Psoas muscle (tissue), 8 donors: ENCODE measurements around the gene HCCS. TPM values are rescaled to one million over a fixed set of nuclear protein-coding genes. Genes with fewer than 3 reads are reported as not detected.

Experiments used
- ATAC-seq, 4 donors: fragments of 200-7000 bp; cut with Tn5 transposase; one replicate each; pipeline ENCODE4 v1.9.1; 2020; ENCODE audit warnings: moderate library complexity in 3 of 4, mild to moderate bottlenecking in 2 of 4
- DNase-seq, 2 donors: peaks; one replicate each; pipeline ENCODE4 v3.0.0-alpha.2; 2020
- H3K27ac ChIP-seq: fragments of 200-600 bp; one replicate; pipeline ENCODE4 v1.8.0; 2022
- H3K27me3 ChIP-seq, 3 donors: fragments of 200-600 bp in 1 of 3; one replicate each; pipeline versions ENCODE4 v1.6.1 to v1.8.0; 2013 to 2022; ENCODE audit warnings: low read length in 2 of 3, mild to moderate bottlenecking in 2 of 3, moderate library complexity in 1 of 3; ENCODE audit not compliant: insufficient read depth in 3 of 3
- H3K36me3 ChIP-seq, 2 donors: fragments of 200-600 bp in 1 of 2; one replicate each; pipeline versions ENCODE4 v1.6.1 to v1.8.0; 2013 to 2022; ENCODE audit warnings: low read depth in 1 of 2, mild to moderate bottlenecking in 1 of 2, moderate library complexity in 1 of 2; ENCODE audit not compliant: insufficient read depth in 1 of 2
- H3K4me1 ChIP-seq: fragments of 200-600 bp; one replicate; pipeline ENCODE4 v1.8.0; 2022
- H3K4me3 ChIP-seq: fragments of 200-600 bp; one replicate; pipeline ENCODE4 v1.8.0; 2022; ENCODE audit warnings: mild to moderate bottlenecking
- H3K9me3 ChIP-seq: fragments of 200-600 bp; one replicate; pipeline ENCODE4 v1.8.0; 2022
- WGBS, 3 donors: extraction: QIAGEN DNeasy Blood & Tissue Kit; methylation state at CpG; one replicate each; pipeline versions ENCODE4 v1.1.6 to v1.1.7; 2013; 5-methylcytosine and 5-hydroxymethylcytosine counted together
- intact Hi-C, 2 donors: fragments of 100-400 bp; cut with DNase I; formaldehyde crosslinking; loops; one replicate each; pipeline versions ENCODE4 v1.11.0 to v1.14.2; 2022
- polyA plus RNA-seq, 3 donors: library from polyadenylated mRNA; stranded (reverse); fragments of 200-250 nt; gene quantifications; one replicate each; pipeline ENCODE4 v1.2.3, GENCODE V29; 2013
- total RNA-seq, 4 donors: library from RNA; stranded (reverse); fragmentation: NEBNext Ultra II Directional in 2 of 4; extraction: Animal tissue kit (Norgen Biotek cat#: 25700) in 2 of 4; gene quantifications; one replicate each; pipeline versions ENCODE4 v1.2.1 to v1.2.4, GENCODE V29; 2021 to 2023
- TF ChIP-seq, protein P1 (sequence below): fragments of 200-600 bp; IDR thresholded peaks from one replicate; pipeline ENCODE4 v1.8.0; 2022; ENCODE audit warnings: antibody characterized with exemption
- donor health status: healthy with polysubstance abuse.
- donor health status: DM: no; HTN: no; CAD: no; lungs with moderate emphysema.
- donor health status: Bipolar disorder and iron deficiency.
- donor health status: healthy.
- donor health status: DM: yes; HTN: yes; CAD: no.
- donor health status: DM: no; HTN: no; CAD: no.
- donor health status: DM: no; HTN: no; CAD: no.
- donor health status: DM: yes; HTN: yes; CAD: no.

The HCCS gene
- total and polyA plus RNA-seq, 7 donors = 32.6 to 91.6 (median 53.8) TPM

DNA sequence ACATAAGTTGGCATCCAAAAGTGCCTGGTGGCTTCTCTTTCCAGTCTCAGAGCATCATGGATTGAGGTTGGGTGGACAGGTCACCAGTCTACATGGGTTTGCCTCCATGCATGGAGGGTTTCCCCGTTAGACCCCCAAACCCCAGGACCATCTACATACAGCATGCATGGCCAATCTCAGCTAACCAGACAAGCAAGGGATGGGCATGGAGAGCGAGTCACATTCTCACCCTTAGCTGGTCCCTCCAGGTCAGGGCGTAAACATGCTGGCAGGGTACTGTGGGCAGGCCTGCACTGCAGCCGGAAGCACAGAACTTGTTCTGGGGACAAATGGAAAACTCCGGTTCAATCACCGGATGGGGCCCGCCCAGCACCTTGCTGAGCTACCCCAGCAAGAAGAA, 37.3 kb downstream of the HCCS start:
- no peaks in the 10 kb centered on the region for H3K36me3 ChIP-seq
- no peak overlapping the region for H3K27ac ChIP-seq
- H3K27me3 ChIP-seq = no peaks in the 10 kb centered on the region
- H3K9me3 ChIP-seq = no peaks in the 10 kb centered on the region
- H3K4me1 ChIP-seq = no peaks in the 10 kb centered on the region
- TF ChIP-seq, protein P1, sequence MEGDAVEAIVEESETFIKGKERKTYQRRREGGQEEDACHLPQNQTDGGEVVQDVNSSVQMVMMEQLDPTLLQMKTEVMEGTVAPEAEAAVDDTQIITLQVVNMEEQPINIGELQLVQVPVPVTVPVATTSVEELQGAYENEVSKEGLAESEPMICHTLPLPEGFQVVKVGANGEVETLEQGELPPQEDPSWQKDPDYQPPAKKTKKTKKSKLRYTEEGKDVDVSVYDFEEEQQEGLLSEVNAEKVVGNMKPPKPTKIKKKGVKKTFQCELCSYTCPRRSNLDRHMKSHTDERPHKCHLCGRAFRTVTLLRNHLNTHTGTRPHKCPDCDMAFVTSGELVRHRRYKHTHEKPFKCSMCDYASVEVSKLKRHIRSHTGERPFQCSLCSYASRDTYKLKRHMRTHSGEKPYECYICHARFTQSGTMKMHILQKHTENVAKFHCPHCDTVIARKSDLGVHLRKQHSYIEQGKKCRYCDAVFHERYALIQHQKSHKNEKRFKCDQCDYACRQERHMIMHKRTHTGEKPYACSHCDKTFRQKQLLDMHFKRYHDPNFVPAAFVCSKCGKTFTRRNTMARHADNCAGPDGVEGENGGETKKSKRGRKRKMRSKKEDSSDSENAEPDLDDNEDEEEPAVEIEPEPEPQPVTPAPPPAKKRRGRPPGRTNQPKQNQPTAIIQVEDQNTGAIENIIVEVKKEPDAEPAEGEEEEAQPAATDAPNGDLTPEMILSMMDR = no peak
- WGBS, 3 donors = 84 to 98% (median 97%) methylated on average over 7 of the region's 7 CpGs
- H3K4me3 ChIP-seq = no peak overlapping the region
- DNase-seq = no peak
- no peak for ATAC-seq
- intact Hi-C loops = loop anchor here in 1 of 2 donors (10.0 kb wide), 2 partner anchors 376 to 616 kb away; no protein-coding TSS in a partner anchor

DNA sequence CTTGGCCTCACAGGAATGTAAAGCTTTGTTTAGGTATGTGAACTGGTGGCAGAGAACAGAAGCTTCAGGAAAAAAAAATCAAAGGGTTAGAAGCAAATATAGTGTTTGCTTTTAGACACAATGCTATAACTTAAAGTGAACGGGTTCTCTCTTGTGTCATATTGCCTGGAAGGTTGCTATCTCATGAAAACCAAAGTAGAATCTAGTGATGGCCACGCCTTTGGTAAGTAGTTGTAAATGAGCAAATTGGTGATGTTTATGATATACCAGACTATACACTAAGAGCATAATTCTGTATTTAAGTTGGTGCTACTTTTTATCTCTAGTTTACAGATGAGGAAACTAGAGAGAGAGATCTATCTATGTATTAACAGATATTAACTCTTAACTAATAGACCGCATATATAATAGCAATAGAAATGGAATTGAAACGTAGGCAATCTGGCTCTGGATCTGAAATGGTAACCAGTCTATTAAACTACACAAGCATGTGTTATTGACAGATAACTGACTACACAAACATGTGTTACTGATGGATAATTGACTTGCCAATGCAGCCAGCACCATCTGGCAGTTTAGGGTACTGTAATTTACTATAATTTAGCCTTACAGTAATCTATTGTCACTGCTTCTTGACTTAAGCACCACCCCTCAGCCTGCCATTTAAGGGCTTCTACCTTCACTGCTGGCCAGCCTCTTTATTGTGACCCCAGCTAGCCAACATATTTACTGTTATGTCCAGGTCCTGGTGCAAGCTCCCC, 40.8 kb downstream of the HCCS start:
- Histone ChIP-seq H3K9me3 (no peaks in the 10 kb centered on the region), H3K4me3 (no peak overlapping the region), H3K36me3 (peaks cover 0 to 12% of the 10 kb centered on the region in 2 donors), H3K27me3 (peaks cover 0 to 4% (median 0%) of the 10 kb centered on the region in 3 donors), H3K27ac (no peak overlapping the region), H3K4me1 (no peaks in the 10 kb centered on the region)
- TF ChIP-seq, protein P1 = no peak
- WGBS, 3 donors = 76 to 87% (median 87%) methylated on average over 4 of the region's 4 CpGs
- no peak for ATAC-seq
- intact Hi-C loops = no loop called here
- no peak for DNase-seq

DNA sequence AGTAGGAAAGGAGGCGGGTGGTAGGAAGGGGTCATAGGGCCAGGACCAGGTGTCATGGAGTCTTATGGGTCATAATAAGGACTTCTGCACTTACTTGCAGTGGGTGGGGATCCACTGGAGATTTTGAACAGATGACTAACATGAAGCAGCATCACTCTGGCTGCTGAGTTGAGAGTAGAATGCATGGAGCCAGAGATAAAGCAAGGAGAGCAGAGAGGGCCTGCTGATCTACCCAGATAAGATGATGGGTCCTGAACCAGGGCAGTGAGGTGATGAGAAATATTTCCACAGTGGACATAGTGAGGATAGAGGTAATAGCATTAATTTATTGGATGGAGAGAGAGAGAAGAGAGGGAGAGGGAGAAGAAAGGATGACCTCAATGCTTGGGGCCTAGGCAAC, 48.0 kb downstream of the HCCS start:
- intact Hi-C loops = no loop called here
- TF ChIP-seq, protein P1 = no peak
- H3K27ac ChIP-seq = no peak overlapping the region
- H3K4me1 ChIP-seq = no peaks in the 10 kb centered on the region
- 58 to 100% (median 96%) methylated on average over 1 of the region's 1 CpG for WGBS, 3 donors
- no peak for ATAC-seq
- H3K27me3 ChIP-seq = peaks cover 0 to 2% (median 0%) of the 10 kb centered on the region in 3 donors
- DNase-seq = no peak
- no peaks in the 10 kb centered on the region for H3K9me3 ChIP-seq
- H3K4me3 ChIP-seq = no peak overlapping the region
- H3K36me3 ChIP-seq = peaks cover 0 to 14% of the 10 kb centered on the region in 2 donors

DNA sequence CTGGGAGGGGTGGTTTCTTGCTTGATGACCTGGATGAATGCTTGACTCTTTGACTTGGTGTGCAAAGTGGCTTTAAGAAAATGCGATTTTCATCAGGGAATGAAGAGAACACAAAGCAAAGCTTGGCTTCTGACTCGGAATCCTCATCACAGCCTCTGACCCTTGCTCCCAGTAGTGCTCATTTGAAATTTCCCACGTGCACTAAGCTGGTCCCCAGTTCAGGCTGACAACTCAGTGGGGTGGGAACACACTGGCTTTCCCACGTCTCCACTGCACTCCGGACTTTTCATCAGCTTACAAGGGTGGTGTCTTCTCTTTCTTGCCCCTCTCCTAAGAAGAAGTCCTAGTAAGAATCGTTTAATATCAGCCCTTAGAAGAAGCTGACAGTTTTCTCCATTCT, 53.3 kb downstream of the HCCS start:
- Histone ChIP-seq H3K27ac (no peak overlapping the region), H3K4me3 (no peak overlapping the region), H3K9me3 (no peaks in the 10 kb centered on the region), H3K36me3 (peaks cover 0 to 7% of the 10 kb centered on the region in 2 donors), H3K27me3 (no peaks in the 10 kb centered on the region), H3K4me1 (no peaks in the 10 kb centered on the region)
- intact Hi-C loops = no loop called here
- no peak for ATAC-seq
- WGBS, 3 donors = 61 to 85% (median 82%) methylated on average over 6 of the region's 6 CpGs
- TF ChIP-seq, protein P1 = no peak
- DNase-seq = no peak
